Trophoblast cell (in vitro differentiated cells and primary cell): Measurements from ENCODE around the gene KLHDC1. TPM values are rescaled to one million over a fixed set of nuclear protein-coding genes. Genes with fewer than 3 reads are reported as not detected.
"Not testable (repeated sequence)": the region's sequence is repeated elsewhere in the genome, so short reads cannot be mapped to it uniquely, and the experiment has no call there.

Source experiments
- DNase-seq, 2 donors: peaks; one replicate each; pipeline ENCODE4 v3.0.0-alpha.2; 2016
- H2AFZ ChIP-seq: 2 replicates; pipeline ENCODE4 v1.6.1; 2013; ENCODE audit warnings: low read length, moderate library complexity, mild to moderate bottlenecking; ENCODE audit not compliant: insufficient read depth, poor library complexity
- H2AK5ac ChIP-seq: 2 replicates; pipeline ENCODE4 v1.6.1; 2013; ENCODE audit warnings: mild to moderate bottlenecking, low read length
- H2BK120ac ChIP-seq: 2 replicates; pipeline ENCODE4 v1.6.1; 2013; ENCODE audit warnings: low read length, mild to moderate bottlenecking, moderate library complexity; ENCODE audit not compliant: insufficient read depth, poor library complexity
- H2BK12ac ChIP-seq: 2 replicates; pipeline ENCODE4 v1.6.1; 2013; ENCODE audit warnings: mild to moderate bottlenecking, low read length, moderate library complexity
- H2BK5ac ChIP-seq: 2 replicates; pipeline ENCODE4 v1.6.1; 2013; ENCODE audit warnings: low read length, low read depth, moderate library complexity, mild to moderate bottlenecking; ENCODE audit not compliant: poor library complexity
- H3K14ac ChIP-seq: 2 replicates; pipeline ENCODE4 v1.6.1; 2013; ENCODE audit warnings: mild to moderate bottlenecking, low read length
- H3K18ac ChIP-seq: 2 replicates; pipeline ENCODE4 v1.6.1; 2013; ENCODE audit warnings: mild to moderate bottlenecking, low read length
- H3K23ac ChIP-seq: 2 replicates; pipeline ENCODE4 v1.6.1; 2013; ENCODE audit warnings: low read length
- H3K27ac ChIP-seq: 2 replicates; pipeline ENCODE4 v1.5.1; 2013; ENCODE audit warnings: low read depth, mild to moderate bottlenecking, inconsistent platforms, low read length, moderate library complexity
- H3K27me3 ChIP-seq: 2 replicates; pipeline ENCODE4 v1.6.1; 2013; ENCODE audit warnings: inconsistent platforms, mild to moderate bottlenecking, low read length, moderate library complexity; ENCODE audit not compliant: insufficient read depth
- H3K36me3 ChIP-seq, 2 experiments: 1 replicate in 1 of 2; 2 replicates in 1 of 2; pipeline ENCODE4 v1.6.1; 2013; ENCODE audit warnings: low read length in 2 of 2, mild to moderate bottlenecking in 2 of 2, moderate library complexity in 1 of 2; ENCODE audit not compliant: insufficient read depth in 2 of 2, control insufficient read depth in 1 of 2
- H3K4ac ChIP-seq: 2 replicates; pipeline ENCODE4 v1.6.1; 2013; ENCODE audit warnings: low read depth, mild to moderate bottlenecking, low read length, moderate library complexity
- H3K4me1 ChIP-seq, 2 experiments: 1 replicate in 1 of 2; 2 replicates in 1 of 2; pipeline ENCODE4 v1.6.1; 2013; ENCODE audit warnings: low read length in 2 of 2, mild to moderate bottlenecking in 2 of 2, moderate library complexity in 1 of 2; ENCODE audit not compliant: insufficient read depth in 2 of 2, control insufficient read depth in 1 of 2
- H3K4me2 ChIP-seq: 2 replicates; pipeline ENCODE4 v1.6.1; 2013; ENCODE audit warnings: inconsistent platforms, mild to moderate bottlenecking, low read length, moderate library complexity
- H3K4me3 ChIP-seq: 2 replicates; pipeline ENCODE4 v1.5.1; 2013; ENCODE audit warnings: mild to moderate bottlenecking, low read depth, low read length, inconsistent platforms
- H3K79me1 ChIP-seq: one replicate; pipeline ENCODE4 v1.6.1; 2013; ENCODE audit warnings: low read length
- H3K79me2 ChIP-seq: 2 replicates; pipeline ENCODE4 v1.6.1; 2013; ENCODE audit warnings: low read length, mild to moderate bottlenecking; ENCODE audit not compliant: control insufficient read depth, insufficient read depth, poor library complexity
- H3K9ac ChIP-seq: 2 replicates; pipeline ENCODE4 v1.6.1; 2013; ENCODE audit warnings: mild to moderate bottlenecking, low read length
- H3K9me3 ChIP-seq: 2 replicates; pipeline ENCODE4 v1.6.1; 2013; ENCODE audit warnings: low read depth, mild to moderate bottlenecking, control low read depth, inconsistent platforms, low read length; ENCODE audit not compliant: insufficient read depth
- H4K12ac ChIP-seq: 2 replicates; pipeline ENCODE4 v1.6.1; 2013; ENCODE audit warnings: low read depth, mild to moderate bottlenecking, low read length, moderate library complexity
- H4K8ac ChIP-seq: 2 replicates; pipeline ENCODE4 v1.6.1; 2013; ENCODE audit warnings: low read depth, mild to moderate bottlenecking, low read length, moderate library complexity
- H4K91ac ChIP-seq: one replicate; pipeline ENCODE4 v1.6.1; 2013; ENCODE audit warnings: low read depth, mild to moderate bottlenecking, low read length, moderate library complexity
- WGBS: extraction: QIAGEN DNeasy Blood & Tissue Kit; methylation state at CpG from one replicate; pipeline ENCODE4 v1.1.7; 2013; ENCODE audit warnings: missing lambda C conversion rate; ENCODE audit not compliant: insufficient read length, insufficient coverage; ENCODE audit errors: extremely low coverage; 5-methylcytosine and 5-hydroxymethylcytosine counted together
- polyA plus RNA-seq: library from polyadenylated mRNA; stranded (reverse); fragments of 200-250 nt; gene quantifications from 2 replicates; pipeline ENCODE4 v1.2.3, GENCODE V29; 2013

The KLHDC1 gene
- polyA plus RNA-seq, result 0.39 and 0.59 TPM in 2 replicates

GRCh38 chr14:49692811-49693734, at the start of gene KLHDC1:
Gene KLHDC1, plus strand, starts transcription at chr14:49693120. Its CDS starts 75 bp downstream, at chr14:49693195.
- Histone ChIP-seq H2AFZ (peak within 1 kb of the TSS; percentile 90), H3K4ac (peak within 1 kb of the TSS; percentile 12), H3K27me3 (no peaks in the 10 kb centered on the region), H3K23ac (no peak within 1 kb of the TSS), H3K9me3 (no peaks in the 10 kb centered on the region), H3K4me2 (peak within 1 kb of the TSS; percentile 76), H2BK120ac (peak within 1 kb of the TSS; percentile 25), H2BK12ac (no peak within 1 kb of the TSS), H3K79me1 (peaks cover 9% of the 10 kb centered on the region), H2AK5ac (no peak within 1 kb of the TSS), H3K18ac (peak within 1 kb of the TSS; percentile 58), H3K36me3 (no peaks in the 10 kb centered on the region), H2BK5ac (peak within 1 kb of the TSS; percentile 34), H4K91ac (peak within 1 kb of the TSS; percentile 72), H3K14ac (peak within 1 kb of the TSS; percentile 63), H3K4me1 (peaks cover 0 to 3% of the 10 kb centered on the region in 2 experiments), H3K79me2 (peaks cover 9% of the 10 kb centered on the region), H4K8ac (peak within 1 kb of the TSS; percentile 81), H4K12ac (peak within 1 kb of the TSS; percentile 61), H3K27ac (peak within 1 kb of the TSS; percentile 33), H3K4me3 (peak within 1 kb of the TSS; percentile 85), H3K9ac (peak within 1 kb of the TSS; percentile 95)
- DNase-seq, result peak; percentile 65 to 71
- WGBS, result no CpG with 5 or more reads among the region's 88 CpGs

GRCh38 chr14:49653508-49653907, 39.4 kb upstream of the KLHDC1 start:
- H2BK5ac ChIP-seq, result no peak overlapping the region
- no peaks in the 10 kb centered on the region for H3K79me2 ChIP-seq
- no peak overlapping the region for H2AK5ac ChIP-seq
- no peak overlapping the region for H3K27ac ChIP-seq
- H2BK12ac ChIP-seq, result no peak overlapping the region
- H3K14ac ChIP-seq, result no peak overlapping the region
- no peaks in the 10 kb centered on the region for H3K27me3 ChIP-seq
- H3K18ac ChIP-seq, result no peak overlapping the region
- no peak overlapping the region for H3K4ac ChIP-seq
- no peaks in the 10 kb centered on the region for H3K79me1 ChIP-seq
- H3K4me1 ChIP-seq, result no peaks in the 10 kb centered on the region
- H3K9me3 ChIP-seq, result no peaks in the 10 kb centered on the region
- no peak overlapping the region for H3K9ac ChIP-seq
- no peak overlapping the region for H4K91ac ChIP-seq
- H2BK120ac ChIP-seq, result no peak overlapping the region
- no peak overlapping the region for H3K4me3 ChIP-seq
- H2AFZ ChIP-seq, result no peak overlapping the region
- no peak for DNase-seq
- H4K12ac ChIP-seq, result no peak overlapping the region
- H4K8ac ChIP-seq, result no peak overlapping the region
- peaks cover 3 to 7% of the 10 kb centered on the region in 2 experiments for H3K36me3 ChIP-seq
- no CpG with 5 or more reads among the region's 6 CpGs for WGBS
- no peak overlapping the region for H3K23ac ChIP-seq
- no peak overlapping the region for H3K4me2 ChIP-seq

DNA sequence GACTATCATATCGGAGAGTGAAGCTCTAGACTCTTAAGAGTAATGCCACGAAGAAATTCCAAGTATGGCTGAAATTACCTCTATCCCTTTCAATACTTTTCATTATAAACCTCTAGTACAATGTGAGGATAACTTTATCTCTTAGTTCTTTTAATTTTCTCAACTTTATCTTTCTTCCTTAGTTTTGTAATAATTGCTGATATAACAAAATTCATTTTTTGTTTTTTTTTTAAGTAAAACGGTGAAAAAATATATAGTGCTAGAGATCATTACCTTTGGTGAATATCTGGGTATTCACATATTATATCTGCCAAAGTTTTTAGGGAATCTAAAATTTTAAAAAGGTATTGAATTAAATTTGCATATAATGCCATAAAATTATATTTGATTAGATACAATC, 38.4 kb upstream of the KLHDC1 start:
- no peak overlapping the region for H4K12ac ChIP-seq
- no CpG with 5 or more reads among the region's 3 CpGs for WGBS
- no peak overlapping the region for H2BK120ac ChIP-seq
- no peak for DNase-seq
- H3K9ac ChIP-seq, result no peak overlapping the region
- no peak overlapping the region for H3K4me2 ChIP-seq
- H4K91ac ChIP-seq, result no peak overlapping the region
- no peaks in the 10 kb centered on the region for H3K27me3 ChIP-seq
- H3K4ac ChIP-seq, result no peak overlapping the region
- H3K36me3 ChIP-seq, result peaks cover 3 to 7% of the 10 kb centered on the region in 2 experiments
- no peak overlapping the region for H3K4me3 ChIP-seq
- H3K4me1 ChIP-seq, result no peaks in the 10 kb centered on the region
- H3K27ac ChIP-seq, result no peak overlapping the region
- H3K23ac ChIP-seq, result no peak overlapping the region
- H3K9me3 ChIP-seq, result no peaks in the 10 kb centered on the region
- H4K8ac ChIP-seq, result no peak overlapping the region
- no peak overlapping the region for H2BK12ac ChIP-seq
- no peaks in the 10 kb centered on the region for H3K79me2 ChIP-seq
- no peak overlapping the region for H2BK5ac ChIP-seq
- H3K14ac ChIP-seq, result no peak overlapping the region
- H2AK5ac ChIP-seq, result no peak overlapping the region
- no peak overlapping the region for H3K18ac ChIP-seq
- no peak overlapping the region for H2AFZ ChIP-seq
- no peaks in the 10 kb centered on the region for H3K79me1 ChIP-seq

DNA sequence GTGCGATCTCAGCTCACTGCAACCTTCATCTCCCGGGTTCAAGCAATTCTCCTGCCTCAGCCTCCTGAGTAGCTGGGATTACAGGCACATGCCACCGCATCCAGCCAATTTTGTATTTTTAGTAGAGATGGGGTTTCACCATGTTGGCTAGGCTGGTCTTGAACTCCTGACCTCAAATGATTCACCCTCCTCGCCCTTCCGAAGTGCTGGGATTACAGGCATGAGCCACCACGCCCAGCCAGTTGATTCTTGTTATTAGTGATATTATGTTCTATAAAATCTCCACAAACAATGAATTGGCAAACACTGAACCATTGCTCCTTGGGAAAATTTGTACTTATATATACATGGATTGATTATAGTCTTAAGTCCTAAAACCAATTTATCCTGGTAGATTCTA, 35.4 kb upstream of the KLHDC1 start:
- not testable (repeated sequence) for H2BK5ac ChIP-seq

More for the DNA sequence above, 35.4 kb upstream of the KLHDC1 start:
- H3K14ac ChIP-seq, H3K4ac ChIP-seq, H3K18ac ChIP-seq, H2BK12ac ChIP-seq, H3K79me2 ChIP-seq, H2AFZ ChIP-seq, H3K4me2 ChIP-seq, H3K4me1 ChIP-seq, H4K91ac ChIP-seq, H2AK5ac ChIP-seq, H4K8ac ChIP-seq, DNase-seq, H3K23ac ChIP-seq, H3K27ac ChIP-seq, H3K9ac ChIP-seq, H2BK120ac ChIP-seq, H3K9me3 ChIP-seq, H3K36me3 ChIP-seq, H3K4me3 ChIP-seq, H3K79me1 ChIP-seq, H4K12ac ChIP-seq, H3K27me3 ChIP-seq: not testable (repeated sequence)
- no CpG with 5 or more reads among the region's 6 CpGs for WGBS
